GM12878 (cell line): ENCODE results near the gene AKT1S1.

Source experiments
- BACH1 ChIP-seq: fragments of 450-650 bp; IDR thresholded peaks from 2 replicates; pipeline ENCODE4 v1.6.1; 2017; ENCODE audit warnings: mild to moderate bottlenecking, borderline replicate concordance
- CHD2 ChIP-seq: IDR thresholded peaks from 2 replicates; pipeline ENCODE4 v1.6.1; 2011; ENCODE audit warnings: low read depth, low read length, improper control_type of control experiment, borderline replicate concordance
- JUNB ChIP-seq: IDR thresholded peaks from 2 replicates; pipeline ENCODE4 v1.6.1; 2016; ENCODE audit warnings: antibody characterized with exemption, mild to moderate bottlenecking
- JUND ChIP-seq: IDR thresholded peaks from 2 replicates; pipeline ENCODE4 v1.6.1; 2012; ENCODE audit warnings: low read depth, mild to moderate bottlenecking, low read length, improper control_type of control experiment, moderate library complexity
- NFXL1 ChIP-seq: fragments of 450-650 bp; IDR thresholded peaks from 2 replicates; pipeline ENCODE4 v1.6.1; 2017; ENCODE audit warnings: antibody characterized with exemption, mild to moderate bottlenecking, borderline replicate concordance
- POLR2A ChIP-seq: IDR thresholded peaks from 2 replicates; pipeline ENCODE4 v1.6.1; 2011; ENCODE audit warnings: low read depth, mild to moderate bottlenecking, low read length
- POLR2AphosphoS5 ChIP-seq: IDR thresholded peaks from 2 replicates; pipeline ENCODE4 v1.6.1; 2011; ENCODE audit warnings: mild to moderate bottlenecking, low read length, inconsistent platforms
- RFX5 ChIP-seq: IDR thresholded peaks from 2 replicates; pipeline ENCODE4 v1.6.1; 2011; ENCODE audit warnings: low read depth, low read length, improper control_type of control experiment
- SIN3A ChIP-seq: IDR thresholded peaks from 2 replicates; pipeline ENCODE4 v1.6.1; 2012; ENCODE audit warnings: low read depth, low read length, improper control_type of control experiment
- TF ChIP-seq, protein P1 (sequence below), 3 experiments: IDR thresholded peaks in 2 of 3; conservative IDR thresholded peaks in 1 of 3; 2 replicates each; pipeline ENCODE4 v1.5.1; 2011; ENCODE audit warnings: low read depth in 3 of 3, low read length in 3 of 3, mild to moderate bottlenecking in 3 of 3, control low read depth in 2 of 3, moderate library complexity in 2 of 3, inconsistent platforms in 1 of 3, mixed read lengths in 1 of 3; ENCODE audit not compliant: control insufficient read depth in 2 of 3, insufficient read depth in 1 of 3; ENCODE audit errors: extremely low read depth in 1 of 3
- TF ChIP-seq, protein P2 (sequence below): fragments of 150-350 bp; IDR thresholded peaks from 2 replicates; pipeline ENCODE4 v1.6.1; 2014; ENCODE audit warnings: mild to moderate bottlenecking, low read depth, low read length

GRCh38 chr19:49908480-49909420, 31.6 kb upstream of the AKT1S1 start:
- TF ChIP-seq BACH1 (no peak), NFXL1 (no peak), POLR2A (peak; percentile 55), JUNB (no peak), POLR2AphosphoS5 (no peak; the same call in 1 of the 2 replicates), CHD2 (no peak), JUND (no peak), RFX5 (no peak), SIN3A (no peak)
- TF ChIP-seq, protein P1, sequence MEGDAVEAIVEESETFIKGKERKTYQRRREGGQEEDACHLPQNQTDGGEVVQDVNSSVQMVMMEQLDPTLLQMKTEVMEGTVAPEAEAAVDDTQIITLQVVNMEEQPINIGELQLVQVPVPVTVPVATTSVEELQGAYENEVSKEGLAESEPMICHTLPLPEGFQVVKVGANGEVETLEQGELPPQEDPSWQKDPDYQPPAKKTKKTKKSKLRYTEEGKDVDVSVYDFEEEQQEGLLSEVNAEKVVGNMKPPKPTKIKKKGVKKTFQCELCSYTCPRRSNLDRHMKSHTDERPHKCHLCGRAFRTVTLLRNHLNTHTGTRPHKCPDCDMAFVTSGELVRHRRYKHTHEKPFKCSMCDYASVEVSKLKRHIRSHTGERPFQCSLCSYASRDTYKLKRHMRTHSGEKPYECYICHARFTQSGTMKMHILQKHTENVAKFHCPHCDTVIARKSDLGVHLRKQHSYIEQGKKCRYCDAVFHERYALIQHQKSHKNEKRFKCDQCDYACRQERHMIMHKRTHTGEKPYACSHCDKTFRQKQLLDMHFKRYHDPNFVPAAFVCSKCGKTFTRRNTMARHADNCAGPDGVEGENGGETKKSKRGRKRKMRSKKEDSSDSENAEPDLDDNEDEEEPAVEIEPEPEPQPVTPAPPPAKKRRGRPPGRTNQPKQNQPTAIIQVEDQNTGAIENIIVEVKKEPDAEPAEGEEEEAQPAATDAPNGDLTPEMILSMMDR (IDR thresholded peaks at IDR 0.05 in 2 of 3, conservative IDR thresholded peaks at IDR 0.05 in 1 of 3; ENCODE audit: control insufficient read depth in 2 of 3, extremely low read depth in 1 of 3, insufficient read depth in 1 of 3, low read depth in 3 of 3, low read length in 3 of 3): no peak
- TF ChIP-seq, protein P2, sequence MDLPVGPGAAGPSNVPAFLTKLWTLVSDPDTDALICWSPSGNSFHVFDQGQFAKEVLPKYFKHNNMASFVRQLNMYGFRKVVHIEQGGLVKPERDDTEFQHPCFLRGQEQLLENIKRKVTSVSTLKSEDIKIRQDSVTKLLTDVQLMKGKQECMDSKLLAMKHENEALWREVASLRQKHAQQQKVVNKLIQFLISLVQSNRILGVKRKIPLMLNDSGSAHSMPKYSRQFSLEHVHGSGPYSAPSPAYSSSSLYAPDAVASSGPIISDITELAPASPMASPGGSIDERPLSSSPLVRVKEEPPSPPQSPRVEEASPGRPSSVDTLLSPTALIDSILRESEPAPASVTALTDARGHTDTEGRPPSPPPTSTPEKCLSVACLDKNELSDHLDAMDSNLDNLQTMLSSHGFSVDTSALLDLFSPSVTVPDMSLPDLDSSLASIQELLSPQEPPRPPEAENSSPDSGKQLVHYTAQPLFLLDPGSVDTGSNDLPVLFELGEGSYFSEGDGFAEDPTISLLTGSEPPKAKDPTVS: no peak
